CD4-positive, alpha-beta T cell treated with Interleukin-1 beta for 1 hour (primary cell): Measurements from ENCODE around the gene ARMC6.

Source experiments
- DNase-seq, 2 donors: peaks; one replicate each; pipeline ENCODE4 v3.0.0-alpha.2; 2020 to 2022

The ARMC6 gene

GRCh38 chr19:19055701-19056100, 22.3 kb downstream of the ARMC6 start:
- no peak for DNase-seq

GRCh38 chr19:19056636-19057275, 23.4 kb downstream of the ARMC6 start:
- no peak for DNase-seq

GRCh38 chr19:19057317-19057716, 23.9 kb downstream of the ARMC6 start:
- DNase-seq, result no peak

GRCh38 chr19:19057720-19058119, 24.3 kb downstream of the ARMC6 start:
- no peak for DNase-seq

GRCh38 chr19:19059018-19059836, 25.8 kb downstream of the ARMC6 start:
- DNase-seq, result no peak

- no peak for DNase-seq
Observed at GRCh38 chr19:19059837-19060611, 26.6 kb downstream of the ARMC6 start.

GRCh38 chr19:19061506-19061905, 28.1 kb downstream of the ARMC6 start:
- DNase-seq, result no peak

GRCh38 chr19:19062454-19063182, 29.2 kb downstream of the ARMC6 start:
- no peak for DNase-seq

GRCh38 chr19:19063183-19064097, 30.0 kb downstream of the ARMC6 start, which contains the start of gene SLC25A42:
SLC25A42 (plus strand) TSS chr19:19063994; CDS start chr19:19096125, 32,131 bp downstream.
- DNase-seq, result peak; percentile 100

- DNase-seq, result no peak
Observed at GRCh38 chr19:19064098-19064722, 30.8 kb downstream of the ARMC6 start.

- peak in 1 of 2 donors; percentile 33 for DNase-seq
Observed at GRCh38 chr19:19064811-19065745, 31.7 kb downstream of the ARMC6 start.

GRCh38 chr19:19067276-19068072, 34.1 kb downstream of the ARMC6 start:
- no peak for DNase-seq

GRCh38 chr19:19068659-19069654, 35.6 kb downstream of the ARMC6 start:
- DNase-seq, result peak; percentile 6 to 38

GRCh38 chr19:19071897-19072296, 38.5 kb downstream of the ARMC6 start:
- no peak for DNase-seq

GRCh38 chr19:19074196-19074882, 40.9 kb downstream of the ARMC6 start:
- DNase-seq, result no peak

GRCh38 chr19:19075126-19075525, 41.7 kb downstream of the ARMC6 start:
- no peak for DNase-seq

- DNase-seq, result no peak
Observed at GRCh38 chr19:19076476-19076875, 43.1 kb downstream of the ARMC6 start.
